T-helper 22 cell (primary cell): ENCODE measurements around the gene TNFSF9.

Experiments
- DNase-seq: peaks from one replicate; pipeline ENCODE4 v3.0.0-alpha.2; 2020; ENCODE audit warnings: low read depth

TNFSF9 gene

GRCh38 chr19:6530386-6531162 is at the start of gene TNFSF9:
Gene TNFSF9, plus strand, starts transcription at chr19:6531026. Its CDS starts 11 bp downstream, at chr19:6531037.
- DNase-seq, result peak; percentile 65

- no peak for DNase-seq
Measured at GRCh38 chr19:6481541-6482342, 49.1 kb upstream of the TNFSF9 start, which contains the start of gene DENND1C. Gene DENND1C, minus strand, starts transcription at chr19:6481787. Its CDS starts 92 bp downstream, at chr19:6481695.

GRCh38 chr19:6482343-6482686 is 48.5 kb upstream of the TNFSF9 start:
- DNase-seq, result no peak

- DNase-seq, result no peak
Measured at GRCh38 chr19:6483235-6483634, 47.6 kb upstream of the TNFSF9 start.

GRCh38 chr19:6484230-6484629 is 46.6 kb upstream of the TNFSF9 start:
- no peak for DNase-seq

- DNase-seq, result no peak
Measured at GRCh38 chr19:6484831-6485230, 46.0 kb upstream of the TNFSF9 start.

GRCh38 chr19:6489278-6490061 is 41.4 kb upstream of the TNFSF9 start:
- no peak for DNase-seq

- DNase-seq, result no peak
Measured at GRCh38 chr19:6490134-6490533, 40.7 kb upstream of the TNFSF9 start.

GRCh38 chr19:6491802-6492592 is 38.8 kb upstream of the TNFSF9 start:
- no peak for DNase-seq

GRCh38 chr19:6494438-6495036 is 36.3 kb upstream of the TNFSF9 start:
- DNase-seq, result no peak

- no peak for DNase-seq
Measured at GRCh38 chr19:6495947-6496346, 34.9 kb upstream of the TNFSF9 start.

- DNase-seq, result no peak
Measured at GRCh38 chr19:6498294-6499036, 32.4 kb upstream of the TNFSF9 start.

- no peak for DNase-seq
Measured at GRCh38 chr19:6499052-6499790, 31.6 kb upstream of the TNFSF9 start.

- no peak for DNase-seq
Measured at GRCh38 chr19:6500837-6501739, 29.7 kb upstream of the TNFSF9 start.

- DNase-seq, result no peak
Measured at GRCh38 chr19:6501740-6502648, 28.8 kb upstream of the TNFSF9 start, which contains the start of gene TUBB4A. Gene TUBB4A, minus strand, starts transcription at chr19:6502309. Its CDS starts 97 bp downstream, at chr19:6502212.

- DNase-seq, result no peak
Measured at GRCh38 chr19:6503407-6504201, 27.2 kb upstream of the TNFSF9 start.
